BJ (cell line): ENCODE measurements around the gene PPP1R1B. TPM values are rescaled to one million over a fixed set of nuclear protein-coding genes. Genes with fewer than 3 reads are reported as not detected.

Experiments
- CTCF ChIA-PET: fragments of 350-600 bp; formaldehyde crosslinking; extraction: SDS; loops from one replicate; lab custom pipeline; 2021; ENCODE audit warnings: antibody characterized with exemption, inconsistent platforms; lab: Yijun Ruan, JAX
- POLR2A ChIA-PET: fragments of 300-600 bp; sonication (Branson Sonifier 250); formaldehyde crosslinking; extraction: SDS; loops from one replicate; lab custom pipeline; 2021; ENCODE audit warnings: antibody characterized with exemption; lab: Charles Lee
- DNase-seq: peaks from one replicate; pipeline ENCODE4 v3.0.0-alpha.2; 2011; ENCODE audit warnings: low read depth
- H3K27me3 ChIP-seq: 2 replicates; pipeline ENCODE4 v1.6.0; 2011; ENCODE audit warnings: low read length; ENCODE audit not compliant: control insufficient read depth, insufficient read depth
- H3K36me3 ChIP-seq: 2 replicates; pipeline ENCODE4 v1.5.1; 2011; ENCODE audit warnings: low read length; ENCODE audit not compliant: control insufficient read depth, insufficient read depth
- H3K4me3 ChIP-seq: 2 replicates; pipeline ENCODE4 v1.5.1; 2011; ENCODE audit warnings: low read depth, mild to moderate bottlenecking, control low read depth, low read length
- polyA plus RNA-seq: library from polyadenylated mRNA; depleted of rRNA; stranded (reverse); fragments of >200 nt; gene quantifications from 2 replicates; pipeline ENCODE4 v1.2.3, GENCODE V29; 2011
- TF ChIP-seq, protein P1 (sequence below): IDR thresholded peaks from 2 replicates; pipeline ENCODE4 v1.5.1; 2011; ENCODE audit warnings: low read depth, mild to moderate bottlenecking, control low read depth, inconsistent platforms, low read length, moderate library complexity; ENCODE audit not compliant: insufficient read depth

The PPP1R1B gene
- polyA plus RNA-seq, 1 experiment = not detected

DNA sequence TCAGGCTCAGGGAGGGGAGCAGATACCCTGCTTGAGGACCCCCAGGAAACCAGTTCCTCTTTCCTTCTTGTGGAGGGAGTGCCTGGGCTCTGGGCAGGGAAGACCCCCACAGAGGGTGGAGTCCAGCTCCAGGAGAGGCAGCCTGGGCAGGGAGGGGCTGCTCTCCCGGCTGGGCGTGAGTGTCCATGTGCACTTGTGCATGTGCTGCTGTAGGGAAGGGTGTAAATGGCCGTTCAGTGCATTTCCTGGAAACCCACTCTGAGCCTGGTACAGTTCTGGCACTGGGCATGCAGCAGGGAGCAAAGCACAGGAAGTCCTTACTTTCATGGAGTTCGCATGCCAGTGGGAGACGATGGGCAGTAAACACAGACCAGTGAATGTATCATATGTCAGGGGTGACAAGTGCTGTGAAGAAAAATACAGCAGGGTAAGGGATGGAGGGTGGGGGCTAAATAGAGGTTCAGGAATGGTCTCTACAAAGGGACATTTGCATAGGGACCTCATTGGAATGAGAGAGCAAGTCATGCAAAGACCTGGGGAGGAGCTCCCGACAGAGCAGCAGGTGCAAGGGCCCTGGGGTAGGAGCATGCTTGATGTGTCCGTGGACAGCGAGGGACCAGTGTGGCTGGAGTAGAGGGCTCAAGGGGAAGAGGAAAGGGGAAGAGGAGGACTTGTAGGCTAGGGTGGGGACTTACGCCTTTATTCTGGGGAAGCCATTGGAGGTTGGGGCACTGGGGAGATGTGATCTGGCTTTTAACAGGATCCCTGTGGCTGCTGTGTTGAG lies 15.7 kb downstream of the PPP1R1B start:
- no peak for DNase-seq
- TF ChIP-seq, protein P1, sequence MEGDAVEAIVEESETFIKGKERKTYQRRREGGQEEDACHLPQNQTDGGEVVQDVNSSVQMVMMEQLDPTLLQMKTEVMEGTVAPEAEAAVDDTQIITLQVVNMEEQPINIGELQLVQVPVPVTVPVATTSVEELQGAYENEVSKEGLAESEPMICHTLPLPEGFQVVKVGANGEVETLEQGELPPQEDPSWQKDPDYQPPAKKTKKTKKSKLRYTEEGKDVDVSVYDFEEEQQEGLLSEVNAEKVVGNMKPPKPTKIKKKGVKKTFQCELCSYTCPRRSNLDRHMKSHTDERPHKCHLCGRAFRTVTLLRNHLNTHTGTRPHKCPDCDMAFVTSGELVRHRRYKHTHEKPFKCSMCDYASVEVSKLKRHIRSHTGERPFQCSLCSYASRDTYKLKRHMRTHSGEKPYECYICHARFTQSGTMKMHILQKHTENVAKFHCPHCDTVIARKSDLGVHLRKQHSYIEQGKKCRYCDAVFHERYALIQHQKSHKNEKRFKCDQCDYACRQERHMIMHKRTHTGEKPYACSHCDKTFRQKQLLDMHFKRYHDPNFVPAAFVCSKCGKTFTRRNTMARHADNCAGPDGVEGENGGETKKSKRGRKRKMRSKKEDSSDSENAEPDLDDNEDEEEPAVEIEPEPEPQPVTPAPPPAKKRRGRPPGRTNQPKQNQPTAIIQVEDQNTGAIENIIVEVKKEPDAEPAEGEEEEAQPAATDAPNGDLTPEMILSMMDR = no peak
- ChIA-PET CTCF (interaction anchor here (1.1 to 13.1 kb wide), 4 partner anchors 8 to 27 kb away, joined by 3 to 107 read pairs (median 42); no protein-coding TSS in a partner anchor), POLR2A (no interaction called here)
- Histone ChIP-seq H3K36me3 (no peaks in the 10 kb centered on the region), H3K4me3 (no peak overlapping the region), H3K27me3 (no peaks in the 10 kb centered on the region)

DNA sequence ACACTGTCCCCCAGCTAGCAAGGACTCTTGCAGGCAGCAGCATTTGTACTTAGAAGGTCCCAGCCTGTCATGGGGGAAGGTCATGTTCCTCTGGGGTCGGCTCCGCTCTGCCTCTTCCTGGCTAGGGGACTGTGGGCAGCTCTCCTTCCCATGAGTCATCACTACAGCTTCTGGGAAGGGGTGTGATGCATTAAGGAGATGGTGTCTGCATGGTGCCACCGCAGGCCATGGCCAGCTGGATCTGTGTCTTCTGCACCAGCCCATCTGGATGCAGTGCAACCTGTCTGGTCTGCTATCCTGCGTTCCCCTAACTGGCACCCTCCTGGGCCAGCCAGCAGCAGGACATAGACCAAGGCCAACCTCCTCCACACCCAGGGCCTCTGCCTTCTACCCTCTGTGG lies 16.5 kb downstream of the PPP1R1B start:
- DNase-seq = no peak
- TF ChIP-seq, protein P1 = no peak
- Histone ChIP-seq H3K36me3 (no peaks in the 10 kb centered on the region), H3K4me3 (no peak overlapping the region), H3K27me3 (no peaks in the 10 kb centered on the region)
- CTCF ChIA-PET = interaction anchor here (0.6 to 13.1 kb wide), 5 partner anchors 9 to 436 kb away, joined by 3 to 107 read pairs (median 24); no protein-coding TSS in a partner anchor
- POLR2A ChIA-PET = no interaction called here

DNA sequence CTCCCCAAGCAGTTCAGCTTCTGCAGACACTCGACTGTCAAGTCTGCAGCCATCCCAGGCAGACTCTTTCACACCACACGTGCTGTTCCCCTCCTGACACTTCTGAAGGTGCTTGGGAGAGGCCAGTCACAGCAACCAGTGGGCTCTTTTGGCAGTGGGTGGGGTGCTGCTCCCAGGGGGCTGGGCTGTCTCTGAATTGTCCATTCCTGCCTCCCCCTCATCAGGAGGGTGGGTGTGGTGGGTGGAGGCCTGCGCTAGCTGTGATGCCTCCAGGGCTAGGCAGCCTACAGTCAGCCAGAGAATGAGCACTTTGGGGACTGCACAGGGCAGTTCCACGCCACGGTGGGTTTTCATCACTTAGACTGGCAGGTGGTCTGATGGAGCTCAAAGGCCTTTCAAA lies 20.5 kb downstream of the PPP1R1B start:
- Histone ChIP-seq H3K36me3 (no peaks in the 10 kb centered on the region), H3K4me3 (no peak overlapping the region), H3K27me3 (no peaks in the 10 kb centered on the region)
- no peak for DNase-seq
- POLR2A ChIA-PET = no interaction called here
- CTCF ChIA-PET = interaction anchor here (0.8 to 13.1 kb wide), 4 partner anchors 12 to 53 kb away, joined by 3 to 107 read pairs (median 4); partner anchors contain the start of gene PNMT
- TF ChIP-seq, protein P1 = no peak

DNA sequence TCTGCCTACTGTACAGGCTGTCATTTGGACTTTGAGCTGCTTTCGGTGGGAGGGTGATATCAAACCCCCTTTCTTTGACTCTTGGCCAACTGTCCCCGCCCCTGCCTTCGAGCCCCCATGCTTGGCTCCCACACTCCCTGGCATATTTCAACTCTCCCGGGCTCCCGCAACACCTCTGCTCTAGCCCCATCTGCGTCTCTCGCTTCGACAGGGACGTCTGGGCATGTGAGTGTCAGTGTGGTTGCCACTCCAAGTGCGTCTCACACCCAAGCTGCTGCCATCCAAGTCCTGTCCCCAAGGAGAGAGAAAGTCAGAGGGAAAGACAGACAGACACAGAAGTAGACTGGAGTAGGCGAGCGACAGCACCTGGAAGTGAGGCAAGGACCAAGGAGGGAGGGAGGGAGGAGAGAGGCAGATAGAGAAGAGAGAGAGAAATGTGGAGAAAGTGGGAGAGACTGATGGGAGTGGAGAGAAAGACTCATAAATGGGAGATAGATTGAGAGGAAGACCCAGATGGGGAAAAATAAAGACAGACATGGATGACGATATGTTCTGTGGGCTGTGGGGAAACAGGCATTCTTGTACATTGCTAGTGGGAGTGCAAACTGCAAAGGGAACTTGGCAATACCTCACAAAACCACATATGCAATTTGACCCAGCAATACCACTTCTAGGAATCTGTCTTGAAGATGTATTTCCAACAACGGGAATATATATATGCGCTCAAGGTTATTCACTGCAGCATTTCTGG lies 22.0 kb downstream of the PPP1R1B start:
- TF ChIP-seq, protein P1 = no peak
- ChIA-PET CTCF (interaction anchor here (0.5 to 13.1 kb wide), 5 partner anchors 20 to 158 kb away, joined by 3 to 107 read pairs (median 3); partner anchors contain the start of gene PNMT), POLR2A (interaction anchor here (0.7 kb wide), 1 partner anchor 13 kb away, joined by 3 read pairs; no protein-coding TSS in a partner anchor)
- Histone ChIP-seq H3K27me3 (no peaks in the 10 kb centered on the region), H3K36me3 (peaks cover 1% of the 10 kb centered on the region; the same call in 1 of the 2 replicates), H3K4me3 (no peak overlapping the region)
- DNase-seq = no peak
